GM19372 (cell line): ENCODE measurements around the gene KAT7.

Experiments used
- ATAC-seq: cut with Tn5 transposase; IDR thresholded peaks from one replicate; pipeline ENCODE4 v1.9.1; 2021; ENCODE audit warnings: mild to moderate bottlenecking, low read depth, moderate library complexity; ENCODE audit not compliant: unreplicated experiment

KAT7 gene

GRCh38 chr17:49861150-49861884, 72.8 kb downstream of the KAT7 start:
- no peak for ATAC-seq

- no peak for ATAC-seq
Observed at GRCh38 chr17:49862781-49863331, 74.4 kb downstream of the KAT7 start.

- ATAC-seq = no peak
Observed at GRCh38 chr17:49866019-49866380, 77.5 kb downstream of the KAT7 start.

GRCh38 chr17:49866882-49867413, 78.5 kb downstream of the KAT7 start:
- no peak for ATAC-seq

- ATAC-seq = no peak
Observed at GRCh38 chr17:49869038-49869374, 80.5 kb downstream of the KAT7 start.

GRCh38 chr17:49870298-49870697, 81.8 kb downstream of the KAT7 start:
- ATAC-seq = no peak

GRCh38 chr17:49871211-49871610, 82.7 kb downstream of the KAT7 start:
- ATAC-seq = no peak

GRCh38 chr17:49872754-49873377, 84.4 kb downstream of the KAT7 start:
- ATAC-seq = no peak

- no peak for ATAC-seq
Observed at GRCh38 chr17:49873466-49873865, 85.0 kb downstream of the KAT7 start.

- ATAC-seq = no peak
Observed at GRCh38 chr17:49873926-49874325, 85.4 kb downstream of the KAT7 start.

- ATAC-seq = no peak
Observed at GRCh38 chr17:49874911-49875310, 86.4 kb downstream of the KAT7 start.

GRCh38 chr17:49875685-49876084, 87.2 kb downstream of the KAT7 start:
- no peak for ATAC-seq

- ATAC-seq = no peak
Observed at GRCh38 chr17:49878931-49879904, 90.7 kb downstream of the KAT7 start.

GRCh38 chr17:49880291-49881053, 92.0 kb downstream of the KAT7 start:
- peak; percentile 67 for ATAC-seq

GRCh38 chr17:49881054-49881402, 92.5 kb downstream of the KAT7 start:
- no peak for ATAC-seq

GRCh38 chr17:49882434-49882833, 94.0 kb downstream of the KAT7 start:
- ATAC-seq = no peak
